Occipital lobe (tissue), 2 donors: ENCODE measurements around the gene AKT3. TPM values are rescaled to one million over a fixed set of nuclear protein-coding genes. Genes with fewer than 3 reads are reported as not detected.

Source experiments
- DNase-seq: peaks from one replicate; lab custom pipeline; 2025; lab: John Stamatoyannopoulos, UW
- total RNA-seq: library from RNA; depleted of rRNA; stranded (reverse); fragments of >200 nt; gene quantifications from one replicate; pipeline ENCODE4 v1.2.3, GENCODE V29; 2014

Gene AKT3
- total RNA-seq, 1 donor from 2014 or later = 624 TPM

GRCh38 chr1:243508943-243509342 lies 341.1 kb downstream of the AKT3 start:
- DNase-seq = no peak

GRCh38 chr1:243508303-243508713 lies 341.7 kb downstream of the AKT3 start:
- no peak for DNase-seq

GRCh38 chr1:243507672-243508302 lies 342.3 kb downstream of the AKT3 start:
- DNase-seq = no peak

GRCh38 chr1:243507001-243507671 lies 342.9 kb downstream of the AKT3 start:
- DNase-seq = no peak

- DNase-seq = no peak
These were observed 343.9 kb downstream of the AKT3 start for GRCh38 chr1:243505986-243506689.

GRCh38 chr1:243503155-243503554 lies 346.9 kb downstream of the AKT3 start:
- no peak for DNase-seq

GRCh38 chr1:243501002-243501401 lies 349.0 kb downstream of the AKT3 start:
- peak; percentile 38 for DNase-seq

- DNase-seq = no peak
These were observed 349.5 kb downstream of the AKT3 start for GRCh38 chr1:243500512-243500911.

GRCh38 chr1:243499711-243500110 lies 350.3 kb downstream of the AKT3 start:
- no peak for DNase-seq

GRCh38 chr1:243499248-243499647 lies 350.8 kb downstream of the AKT3 start:
- no peak for DNase-seq

GRCh38 chr1:243497939-243498681 lies 351.9 kb downstream of the AKT3 start:
- no peak for DNase-seq

- no peak for DNase-seq
These were observed 353.2 kb downstream of the AKT3 start for GRCh38 chr1:243496806-243497205.

- DNase-seq = peak; percentile 66
These were observed 353.8 kb downstream of the AKT3 start for GRCh38 chr1:243496187-243496646.

- no peak for DNase-seq
These were observed 354.4 kb downstream of the AKT3 start for GRCh38 chr1:243495442-243496186.

- DNase-seq = no peak
These were observed 355.2 kb downstream of the AKT3 start for GRCh38 chr1:243494741-243495431.

GRCh38 chr1:243493156-243494129 lies 356.6 kb downstream of the AKT3 start:
- DNase-seq = no peak

- no peak for DNase-seq
These were observed 359.0 kb downstream of the AKT3 start for GRCh38 chr1:243490748-243491686.
